ENCODE data around the gene CAD. TPM values are rescaled to one million over a fixed set of nuclear protein-coding genes. Genes with fewer than 3 reads are reported as not detected.

CAD gene
- polyA plus RNA-seq, 1 experiment, result 17.8 TPM

- ChIA-PET POLR2A (no interaction called here), CTCF (interaction anchor here (1.1 to 4.8 kb wide), 3 partner anchors 9 to 12 kb away, joined by 3 to 43 read pairs (median 23); no protein-coding TSS in a partner anchor)
- Histone ChIP-seq H3K27me3 (ENCODE audit: control insufficient read depth, insufficient read depth, low read length) (peaks cover 9% of the 10 kb centered on the region), H3K9me3 (ENCODE audit: control insufficient read depth, insufficient read depth, low read length) (no peaks in the 10 kb centered on the region), H3K4me3 (ENCODE audit: low read depth, low read length) (no peak overlapping the region), H3K27ac (ENCODE audit: low read depth, low read length) (no peak overlapping the region)
- DNase-seq (ENCODE audit: low read depth, low spot score), result no peak
- no peak for TF ChIP-seq CTCF (IDR thresholded peaks at IDR 0.05; ENCODE audit: low read depth, low read length)
These were observed 73.4 kb downstream of the CAD start for GRCh38 chr2:27290549-27290948.

- TF ChIP-seq CTCF (IDR thresholded peaks at IDR 0.05; ENCODE audit: low read depth, low read length), result no peak
- Histone ChIP-seq H3K27ac (ENCODE audit: low read depth, low read length) (no peak overlapping the region), H3K4me3 (ENCODE audit: low read depth, low read length) (no peak overlapping the region), H3K9me3 (ENCODE audit: control insufficient read depth, insufficient read depth, low read length) (no peaks in the 10 kb centered on the region), H3K27me3 (ENCODE audit: control insufficient read depth, insufficient read depth, low read length) (peaks cover 14% of the 10 kb centered on the region)
- POLR2A ChIA-PET, result interaction anchor here (0.6 kb wide), 1 partner anchor 128 kb away, joined by 15 read pairs; no protein-coding TSS in a partner anchor
- CTCF ChIA-PET, result interaction anchor here (2.6 to 4.8 kb wide), 3 partner anchors 9 to 13 kb away, joined by 16 to 43 read pairs (median 34); partner anchors contain the start of gene TRIM54
- DNase-seq (ENCODE audit: low read depth, low spot score), result no peak
These were observed 74.7 kb downstream of the CAD start for GRCh38 chr2:27291865-27292264.

Other genes with a start within 250 kb of the CAD start
- gene MAPRE3, start 246.7 kb upstream of the CAD start, polyA plus RNA-seq (2011; rRNA removed), result 16.4 and 16.8 TPM in 2 replicates
- gene TMEM214, start 184.4 kb upstream of the CAD start, polyA plus RNA-seq (2011; rRNA removed), result 121 and 145 TPM in 2 replicates
- gene AGBL5, start 165.7 kb upstream of the CAD start, polyA plus RNA-seq (2011; rRNA removed), result 40.9 and 41.6 TPM in 2 replicates
- gene OST4, start 145.7 kb upstream of the CAD start, polyA plus RNA-seq (2011; rRNA removed), result 679 and 783 TPM in 2 replicates
- 68.3 and 96.0 TPM in 2 replicates for gene EMILIN1, start 138.8 kb upstream of the CAD start, polyA plus RNA-seq (2011; rRNA removed)
- gene KHK, start 130.6 kb upstream of the CAD start, polyA plus RNA-seq (2011; rRNA removed), result 0.37 and 0.79 TPM in 2 replicates
- 0.71 and 0.74 TPM in 2 replicates for gene CGREF1, start 98.2 kb upstream of the CAD start, polyA plus RNA-seq (2011; rRNA removed)
- gene ABHD1, start 93.6 kb upstream of the CAD start, polyA plus RNA-seq (2011; rRNA removed), result 0.10 TPM in 1 of 2 replicates, not detected in the other
- 44.9 and 57.3 TPM in 2 replicates for gene PREB, start 82.7 kb upstream of the CAD start, polyA plus RNA-seq (2011; rRNA removed)
- not detected in 2 replicates for gene PRR30, start 78.0 kb upstream of the CAD start, polyA plus RNA-seq (2011; rRNA removed)
- gene TCF23, start 68.4 kb upstream of the CAD start, polyA plus RNA-seq (2011; rRNA removed), result not detected in 2 replicates
- 219 and 233 TPM in 2 replicates for gene ATRAID, start 5.3 kb upstream of the CAD start, polyA plus RNA-seq (2011; rRNA removed)
- gene SLC5A6, start 5.1 kb upstream of the CAD start, polyA plus RNA-seq (2011; rRNA removed), result 22.0 and 23.2 TPM in 2 replicates
- gene SLC30A3, start 45.7 kb downstream of the CAD start, polyA plus RNA-seq (2011; rRNA removed), result 0.04 and 0.07 TPM in 2 replicates
- gene DNAJC5G, start 58.1 kb downstream of the CAD start, polyA plus RNA-seq (2011; rRNA removed), result not detected in 2 replicates
- gene TRIM54, start 65.1 kb downstream of the CAD start, polyA plus RNA-seq (2011; rRNA removed), result 0.05 TPM in 1 of 2 replicates, not detected in the other
- 0.40 TPM in 1 of 2 replicates, not detected in the other for gene UCN, start 91.1 kb downstream of the CAD start, polyA plus RNA-seq (2011; rRNA removed)
- gene MPV17, start 105.7 kb downstream of the CAD start, polyA plus RNA-seq (2011; rRNA removed), result 183 and 191 TPM in 2 replicates
- 39.0 TPM in 2 replicates for gene GTF3C2, start 139.4 kb downstream of the CAD start, polyA plus RNA-seq (2011; rRNA removed)
- 43.0 and 52.2 TPM in 2 replicates for gene EIF2B4, start 153.0 kb downstream of the CAD start, polyA plus RNA-seq (2011; rRNA removed)
- 123 and 137 TPM in 2 replicates for gene SNX17, start 153.2 kb downstream of the CAD start, polyA plus RNA-seq (2011; rRNA removed)
- gene ZNF513, start 163.4 kb downstream of the CAD start, polyA plus RNA-seq (2011; rRNA removed), result 7.4 and 11.1 TPM in 2 replicates
- 48.6 and 49.5 TPM in 2 replicates for gene PPM1G, start 192.2 kb downstream of the CAD start, polyA plus RNA-seq (2011; rRNA removed)
- 181 and 182 TPM in 2 replicates for gene NRBP1, start 211.3 kb downstream of the CAD start, polyA plus RNA-seq (2011; rRNA removed)
- 0.32 and 0.60 TPM in 2 replicates for gene KRTCAP3, start 225.0 kb downstream of the CAD start, polyA plus RNA-seq (2011; rRNA removed)

Data from AG04450 (cell line).